Measurements from ENCODE around the gene CD2. TPM values are rescaled to one million over a fixed set of nuclear protein-coding genes. Genes with fewer than 3 reads are reported as not detected.

CD2 gene
- total and polyA plus RNA-seq, 2 of the 8 experiments (the other 6 are each of a cell fraction or from before 2014, with no cell fraction given): not detected

DNA sequence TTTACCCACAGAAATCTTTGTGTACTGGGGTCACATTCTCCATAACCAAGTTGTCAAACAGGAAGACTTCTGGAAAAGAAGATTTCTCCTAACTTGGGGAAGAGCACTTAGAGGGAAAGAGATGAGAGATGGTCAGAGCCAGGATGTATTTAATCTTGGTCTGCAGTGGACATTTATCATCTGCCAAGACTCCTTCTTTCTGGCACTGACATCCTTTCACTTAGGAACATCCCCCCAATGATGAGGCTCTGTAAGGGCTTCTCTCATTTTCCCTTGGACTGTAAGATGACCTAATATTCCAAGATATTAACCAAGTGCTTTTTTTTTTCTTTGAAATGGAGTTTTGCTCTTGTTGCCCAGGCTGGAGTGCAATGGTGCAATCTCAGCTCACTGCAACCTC is 47.4 kb upstream of the CD2 start:
- H2BK5ac ChIP-seq (ENCODE audit: low read depth, low read length): no peak overlapping the region
- H3K4me1 ChIP-seq (replicated peaks in 1 of 4; ENCODE audit: control insufficient read depth in 3 of 4, insufficient read depth in 4 of 4, low read length in 3 of 4): peaks cover 0 to 4% (median 1%) of the 10 kb centered on the region in 4 experiments; a peak in 5 of 7 replicates
- no peak overlapping the region for H3K14ac ChIP-seq (ENCODE audit: insufficient read length)
- ChIA-PET POLR2A (ENCODE audit: partially characterized antibody) (no interaction called here), CTCF (ENCODE audit: partially characterized antibody) (interaction anchor here (1.4 to 2.5 kb wide), 4 partner anchors 19 to 111 kb away, joined by 4 to 10 read pairs (median 4); no protein-coding TSS in a partner anchor)
- no peaks in the 10 kb centered on the region for H4K20me1 ChIP-seq (replicated peaks in 1 of 2; ENCODE audit: control insufficient read depth in 1 of 2, insufficient read depth in 2 of 2, low read length in 2 of 2)
- no peak overlapping the region for H2AK5ac ChIP-seq (ENCODE audit: low read depth, low read length)
- no peak overlapping the region for H4K8ac ChIP-seq (ENCODE audit: extremely low read depth, insufficient read depth, low read length)
- no peaks in the 10 kb centered on the region for H3K23me2 ChIP-seq (ENCODE audit: low read depth, low read length)
- H3K27ac ChIP-seq (ENCODE audit: low read depth, low read length): no peak overlapping the region
- no peak overlapping the region for H2BK15ac ChIP-seq (ENCODE audit: low read length)
- H4K91ac ChIP-seq (replicated peaks; ENCODE audit: insufficient read length, low read length): no peak overlapping the region
- H3K4ac ChIP-seq (replicated peaks; ENCODE audit: insufficient read length, low read depth, low read length): no peak overlapping the region
- H3K79me2 ChIP-seq (ENCODE audit: control insufficient read depth in 1 of 2, insufficient read depth in 2 of 2, low read length in 2 of 2): no peaks in the 10 kb centered on the region
- TF ChIP-seq CREB1 (IDR thresholded peaks at IDR 0.05) (no peak), PHF8 (conservative IDR thresholded peaks at IDR 0.05; ENCODE audit: low read depth, low read length) (no peak), ASH2L (IDR thresholded peaks at IDR 0.05; ENCODE audit: low read length) (no peak), RFX5 (IDR thresholded peaks at IDR 0.05; ENCODE audit: borderline replicate concordance, low read depth, low read length) (no peak), HDAC2 (IDR thresholded peaks at IDR 0.05; ENCODE audit: borderline replicate concordance in 1 of 2, low read depth in 2 of 2, low read length in 2 of 2) (no peak), CHD1 (IDR thresholded peaks at IDR 0.05; ENCODE audit: low read depth, low read length) (no peak), JUND (IDR thresholded peaks at IDR 0.05; ENCODE audit: low read length) (no peak)
- no peak overlapping the region for H2BK20ac ChIP-seq (ENCODE audit: low read length)
- H3K56ac ChIP-seq (replicated peaks; ENCODE audit: insufficient read length, low read depth, low read length): no peak overlapping the region
- H3K23ac ChIP-seq (ENCODE audit: insufficient read length): no peak overlapping the region
- H3K9ac ChIP-seq (replicated peaks in 1 of 4; ENCODE audit: extremely low read depth in 1 of 4, low read depth in 3 of 4, low read length in 3 of 4): no peak overlapping the region
- DNase-seq (ENCODE audit: low read depth in 1 of 2, low spot score in 2 of 2) (no peak), FAIRE-seq (no peak)
- H4K5ac ChIP-seq (ENCODE audit: insufficient read length, low read depth, low read length): no peak overlapping the region
- H3K27me3 ChIP-seq (replicated peaks in 1 of 4; ENCODE audit: control insufficient read depth in 3 of 4, extremely low read depth in 1 of 4, insufficient read depth in 3 of 4, low read length in 3 of 4): no peaks in the 10 kb centered on the region
- H2AFZ ChIP-seq (ENCODE audit: low read length): no peak overlapping the region
- no peaks in the 10 kb centered on the region for H3K36me3 ChIP-seq (ENCODE audit: control insufficient read depth in 2 of 4, insufficient read depth in 4 of 4, low read length in 3 of 4)
- no peak overlapping the region for H3K4me2 ChIP-seq (ENCODE audit: insufficient read depth in 1 of 2, low read depth in 2 of 2, low read length in 2 of 2)
- H3K18ac ChIP-seq (ENCODE audit: extremely low read depth, low read length): no peak overlapping the region
- H3K79me1 ChIP-seq (ENCODE audit: low read depth, low read length): no peaks in the 10 kb centered on the region
- no peak overlapping the region for H3K4me3 ChIP-seq (ENCODE audit: extremely low read depth in 1 of 4, insufficient read depth in 2 of 4, low read depth in 3 of 4, low read length in 4 of 4)
- no peak overlapping the region for H2BK120ac ChIP-seq (replicated peaks; ENCODE audit: low read depth, low read length)
- peaks cover 0 to 7% of the 10 kb centered on the region in 2 experiments; a peak in 1 of 4 replicates for H3K9me3 ChIP-seq (ENCODE audit: insufficient read depth in 2 of 2, low read depth in 1 of 2, low read length in 1 of 2)
- H2BK12ac ChIP-seq (ENCODE audit: low read depth, low read length): no peak overlapping the region

Data from H1 (cell line).